G401 (cell line): ENCODE data around the gene RBP5. TPM values are rescaled to one million over a fixed set of nuclear protein-coding genes. Genes with fewer than 3 reads are reported as not detected.

Experiments used
- DNase-seq: peaks from one replicate; pipeline ENCODE4 v3.0.0-alpha.2; 2015; ENCODE audit warnings: low spot score
- in situ Hi-C: cut with HindIII; loops from 2 replicates; pipeline ENCODE4 v1.10.0; 2016; ENCODE audit warnings: low sequenced_read_pairs, mixed read lengths
- total RNA-seq: library from RNA; depleted of rRNA; stranded (reverse); fragments of >200 nt; shearing (Covaris generic); gene quantifications from 2 replicates; pipeline ENCODE4 v1.2.3, GENCODE V29; 2014; rRNA removed

RBP5 gene
- not detected in 2 replicates for total RNA-seq

GRCh38 chr12:7128681-7129286, at the start of gene RBP5:
Gene RBP5, minus strand, starts transcription at chr12:7128889. Its CDS starts 114 bp downstream, at chr12:7128775.
- in situ Hi-C loops = no loop called here

GRCh38 chr12:7178481-7178880, 49.8 kb upstream of the RBP5 start:
- in situ Hi-C loops = no loop called here
- DNase-seq = no peak

More at GRCh38 chr12:7128681-7129286, at the start of gene RBP5:
- DNase-seq = no peak

- in situ Hi-C loops = no loop called here
- DNase-seq = no peak
These were observed 47.9 kb upstream of the RBP5 start for GRCh38 chr12:7176595-7176994.

- in situ Hi-C loops = no loop called here
- no peak for DNase-seq
These were observed 46.8 kb upstream of the RBP5 start for GRCh38 chr12:7175493-7175892.

GRCh38 chr12:7171854-7172253, 43.2 kb upstream of the RBP5 start:
- in situ Hi-C loops = no loop called here
- DNase-seq = no peak

GRCh38 chr12:7169951-7170350, 41.3 kb upstream of the RBP5 start:
- in situ Hi-C loops = loop anchor here (10.0 kb wide), 1 partner anchor 65 kb away; the partner anchor contains the start of gene C1RL
- no peak for DNase-seq

GRCh38 chr12:7162691-7163114, 34.0 kb upstream of the RBP5 start:
- peak; percentile 64 for DNase-seq

GRCh38 chr12:7161811-7162210, 33.1 kb upstream of the RBP5 start:
- DNase-seq = peak; percentile 65
- in situ Hi-C loops = loop anchor here (10.0 kb wide), 1 partner anchor 57 kb away; the partner anchor contains the start of gene C1RL

More at GRCh38 chr12:7162691-7163114, 34.0 kb upstream of the RBP5 start:
- in situ Hi-C loops = loop anchor here (10.0 kb wide), 1 partner anchor 58 kb away; the partner anchor contains the start of gene C1RL

- no peak for DNase-seq
- in situ Hi-C loops = loop anchor here (10.0 kb wide), 1 partner anchor 57 kb away; the partner anchor contains the start of gene C1RL
These were observed 32.6 kb upstream of the RBP5 start for GRCh38 chr12:7161327-7161726.

GRCh38 chr12:7160183-7160582, 31.5 kb upstream of the RBP5 start:
- DNase-seq = no peak
- in situ Hi-C loops = loop anchor here (10.0 kb wide), 1 partner anchor 55 kb away; the partner anchor contains the start of gene C1RL

- DNase-seq = no peak
- in situ Hi-C loops = no loop called here
These were observed 30.3 kb upstream of the RBP5 start for GRCh38 chr12:7158781-7159609.

GRCh38 chr12:7157391-7157790, 28.7 kb upstream of the RBP5 start:
- in situ Hi-C loops = no loop called here
- no peak for DNase-seq

- DNase-seq = no peak
- in situ Hi-C loops = no loop called here
These were observed 27.8 kb upstream of the RBP5 start for GRCh38 chr12:7156259-7157197.

- no peak for DNase-seq
- in situ Hi-C loops = no loop called here
These were observed 26.9 kb upstream of the RBP5 start for GRCh38 chr12:7155471-7156034.

GRCh38 chr12:7154901-7155470, 26.3 kb upstream of the RBP5 start:
- in situ Hi-C loops = no loop called here
- no peak for DNase-seq

GRCh38 chr12:7154042-7154441, 25.4 kb upstream of the RBP5 start:
- in situ Hi-C loops = no loop called here
- no peak for DNase-seq

GRCh38 chr12:7152818-7153217, 24.1 kb upstream of the RBP5 start:
- in situ Hi-C loops = no loop called here
- no peak for DNase-seq

- in situ Hi-C loops = no loop called here
- no peak for DNase-seq
These were observed 22.8 kb upstream of the RBP5 start for GRCh38 chr12:7151532-7151931.
